HG02981 (cell line): ENCODE measurements around the gene NR3C1.
A peak's percentile ranks its signal among the peaks of the same experiment; 100 is the strongest.

Source experiments
- ATAC-seq: cut with Tn5 transposase; IDR thresholded peaks from one replicate; pipeline ENCODE4 v1.9.1; 2021; ENCODE audit warnings: mild to moderate bottlenecking, moderate library complexity; ENCODE audit not compliant: unreplicated experiment

The NR3C1 gene

GRCh38 chr5:143267186-143267585 lies 136.3 kb downstream of the NR3C1 start:
- ATAC-seq, result no peak

DNA sequence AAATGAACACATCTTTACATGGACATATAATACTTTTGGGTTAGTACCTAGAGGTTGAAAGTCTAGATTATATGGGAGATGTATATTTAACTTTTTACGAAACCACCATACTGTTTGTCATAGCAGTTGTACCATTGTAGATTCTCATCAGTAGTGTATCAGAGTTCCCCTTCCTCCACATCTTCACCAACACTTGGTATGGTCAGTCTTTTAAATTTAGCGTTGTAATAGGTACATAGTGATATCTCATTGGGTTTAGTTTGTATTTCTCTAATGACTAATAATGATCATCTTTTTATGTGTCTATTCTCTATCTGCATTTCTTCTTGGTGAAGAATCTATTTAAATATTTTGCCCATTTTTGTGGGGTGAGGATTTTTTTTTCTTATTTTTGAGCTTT lies 137.5 kb downstream of the NR3C1 start:
- no peak for ATAC-seq

- no peak for ATAC-seq
These were observed 140.1 kb downstream of the NR3C1 start for GRCh38 chr5:143263272-143263810.

GRCh38 chr5:143262393-143263174 lies 140.9 kb downstream of the NR3C1 start:
- peak; percentile 72 for ATAC-seq

- ATAC-seq, result no peak
These were observed 141.6 kb downstream of the NR3C1 start for GRCh38 chr5:143261748-143262392.

DNA sequence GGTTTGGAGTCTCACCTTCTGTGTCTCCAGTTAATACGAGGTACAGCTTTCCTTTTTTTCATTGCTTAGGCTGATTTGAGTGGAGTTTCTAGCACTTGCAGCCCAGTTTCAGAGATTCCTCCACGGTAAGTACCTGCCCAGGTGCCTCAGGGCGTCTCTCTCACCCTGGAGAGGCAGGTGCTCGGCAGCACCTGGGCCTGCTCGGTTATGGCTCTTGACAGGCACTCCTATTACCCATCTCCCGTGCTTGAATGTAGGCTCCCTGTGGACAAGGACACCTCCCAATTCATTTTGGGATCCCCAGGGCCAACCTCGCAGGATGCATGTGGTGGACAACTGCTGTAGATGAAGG lies 144.3 kb downstream of the NR3C1 start:
- no peak for ATAC-seq

DNA sequence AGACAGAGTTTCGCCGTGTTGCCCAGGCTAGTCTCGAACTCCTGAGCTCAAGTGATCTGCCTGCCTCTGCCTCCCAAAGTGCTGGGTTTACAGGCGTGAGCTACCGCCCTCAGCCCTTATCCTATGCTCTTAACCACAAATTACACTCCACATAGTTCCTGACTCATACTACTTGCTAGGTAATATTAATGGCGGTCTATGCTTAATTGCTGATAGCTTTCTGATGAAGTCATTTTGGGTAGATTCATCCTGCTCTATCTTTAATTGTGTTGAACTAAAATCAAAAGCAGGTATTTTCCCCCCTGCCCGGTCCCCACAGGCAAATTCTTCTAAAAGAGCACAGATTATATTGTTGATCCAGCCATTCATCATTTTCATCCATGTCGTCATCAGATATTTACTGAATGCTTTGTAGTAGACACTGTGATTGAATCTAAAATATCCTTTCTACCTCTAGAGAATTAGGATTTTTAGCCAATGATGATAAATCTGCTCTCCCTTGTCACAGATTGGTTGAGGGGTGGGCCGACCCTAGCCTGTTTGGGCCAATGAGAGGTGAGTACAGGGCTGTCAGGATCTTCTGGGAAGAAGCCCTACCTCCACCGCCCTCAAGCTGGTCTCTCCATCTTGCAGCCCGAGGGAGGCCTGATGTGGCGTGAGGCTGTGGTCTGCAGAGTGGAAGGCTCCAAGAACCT lies 144.8 kb downstream of the NR3C1 start:
- no peak for ATAC-seq

DNA sequence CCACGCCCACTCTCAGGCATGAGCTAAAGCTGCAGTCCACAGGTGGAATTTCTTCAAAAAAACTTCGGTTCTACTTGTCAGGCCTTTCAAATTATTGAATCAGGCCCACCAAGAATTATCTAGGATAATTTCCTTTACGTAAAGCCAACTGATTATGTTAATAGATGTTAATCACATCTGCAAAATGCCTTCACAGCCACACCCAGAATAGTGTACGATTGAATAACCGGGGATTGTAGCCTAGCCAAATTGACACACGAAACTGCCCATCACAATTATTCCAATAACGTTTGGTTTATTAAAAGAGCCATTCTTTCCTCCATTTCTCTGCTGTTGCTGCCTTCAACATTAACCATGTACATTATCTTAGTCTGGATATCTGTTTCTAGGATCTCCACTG lies 148.7 kb downstream of the NR3C1 start:
- ATAC-seq, result no peak

DNA sequence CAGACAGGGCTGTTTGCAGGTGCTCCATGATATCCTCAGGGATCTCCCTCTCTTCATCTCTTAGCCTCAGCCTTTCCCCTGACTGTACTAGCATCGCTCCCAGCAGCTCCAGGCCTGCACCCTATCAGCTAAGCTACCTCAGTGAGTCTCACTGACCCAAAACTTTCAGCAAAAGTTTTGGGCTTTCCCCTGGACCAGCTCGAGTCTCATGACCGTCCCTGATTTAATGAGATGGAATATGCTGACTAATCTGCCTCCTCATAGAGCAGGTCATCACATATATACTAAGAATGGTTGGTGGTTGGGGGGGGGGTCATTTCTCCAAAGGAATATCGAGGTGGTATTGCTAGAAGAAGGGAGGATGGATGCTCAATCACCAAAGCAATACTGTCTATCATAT lies 151.5 kb downstream of the NR3C1 start:
- no peak for ATAC-seq

DNA sequence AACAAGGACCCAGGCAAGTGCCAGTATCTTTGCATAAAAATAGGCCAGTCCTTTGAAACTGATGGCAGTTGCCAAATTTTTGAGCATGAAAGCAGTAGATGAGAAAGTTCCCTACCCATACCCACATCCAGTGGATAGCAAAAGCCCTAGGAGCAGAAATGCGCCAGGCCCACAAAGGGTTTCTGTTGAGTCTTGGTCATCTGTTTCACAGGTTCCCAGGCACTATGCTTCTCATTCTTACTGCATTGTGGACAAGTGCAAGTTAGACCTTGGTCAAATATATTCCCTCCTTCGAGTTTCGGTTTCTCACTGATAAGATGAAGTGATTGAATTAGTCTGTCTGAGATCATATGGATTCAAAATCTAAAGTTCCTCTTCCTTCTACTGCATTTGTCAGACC lies 152.3 kb downstream of the NR3C1 start:
- ATAC-seq, result peak; percentile 43

DNA sequence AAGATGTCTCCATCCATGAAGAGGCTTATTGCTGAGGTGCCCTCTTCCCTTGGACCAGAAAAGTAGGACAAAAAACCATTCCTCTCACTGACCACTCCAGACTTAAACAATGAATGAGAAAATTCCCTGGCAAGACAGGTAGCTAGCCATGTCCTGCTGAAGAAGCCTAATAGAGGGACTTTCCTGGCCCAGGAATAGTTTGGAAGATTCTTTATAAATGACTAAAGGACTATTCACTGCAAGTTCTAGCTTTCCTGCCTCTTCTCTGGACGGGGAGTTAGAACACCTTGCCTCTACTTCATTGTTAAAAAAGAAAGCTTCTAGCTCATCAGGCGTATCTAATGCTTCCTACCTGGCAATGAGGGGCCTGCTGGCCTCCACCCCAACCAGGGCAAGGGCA lies 153.6 kb downstream of the NR3C1 start:
- ATAC-seq, result no peak

DNA sequence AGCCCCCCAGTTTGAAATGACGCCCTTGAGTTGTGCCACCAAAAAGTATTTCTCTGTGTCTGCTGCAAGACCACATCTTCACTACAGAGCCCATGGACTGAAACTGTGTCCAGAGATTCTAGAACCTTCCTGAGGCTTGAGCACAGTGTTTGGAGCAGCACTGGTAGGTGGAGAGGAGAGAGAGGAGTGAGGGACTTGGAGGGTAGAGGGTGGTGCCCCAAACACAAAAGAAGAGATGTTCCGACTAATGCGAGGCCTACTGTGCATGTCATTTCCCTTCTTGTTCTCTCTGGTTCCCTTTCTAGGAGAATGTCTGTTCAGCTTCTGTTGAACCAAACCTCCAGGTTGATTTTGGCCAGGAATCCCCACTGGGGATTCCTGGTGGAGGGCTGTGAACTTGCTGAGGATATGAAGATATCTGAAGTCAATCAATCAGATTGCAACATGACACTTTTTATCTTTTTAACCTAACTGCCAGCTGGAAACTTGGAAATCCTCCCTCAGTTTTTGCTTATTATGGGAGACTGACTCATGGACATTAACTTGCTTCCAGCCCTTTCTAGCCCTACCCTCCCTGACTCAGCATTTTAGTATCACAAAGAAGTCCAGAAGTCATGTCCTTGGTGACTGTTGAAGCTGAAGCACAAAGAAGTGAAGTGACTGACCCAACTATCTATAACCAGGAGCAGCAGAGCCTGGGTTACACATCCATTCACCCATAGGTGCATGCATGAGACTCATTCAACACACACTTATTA lies 154.5 kb downstream of the NR3C1 start:
- no peak for ATAC-seq

DNA sequence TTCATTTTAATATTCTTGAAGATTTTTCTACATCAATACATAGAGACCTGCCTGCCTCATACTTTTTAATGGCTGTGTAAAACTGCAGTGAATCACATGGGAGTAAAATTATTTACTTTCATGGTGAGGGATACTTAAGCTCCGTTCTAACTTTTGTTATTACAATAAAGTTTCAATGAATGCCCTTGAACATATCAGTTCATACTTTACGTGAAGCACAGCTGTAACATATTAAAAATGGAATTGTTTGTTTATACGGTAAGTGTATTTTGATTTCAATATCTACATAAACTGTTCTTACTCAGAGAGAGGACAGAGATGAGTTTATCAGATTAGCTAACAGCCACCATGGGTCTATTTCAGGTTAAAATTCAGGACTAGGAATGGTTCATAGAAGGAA lies 155.1 kb downstream of the NR3C1 start:
- no peak for ATAC-seq

DNA sequence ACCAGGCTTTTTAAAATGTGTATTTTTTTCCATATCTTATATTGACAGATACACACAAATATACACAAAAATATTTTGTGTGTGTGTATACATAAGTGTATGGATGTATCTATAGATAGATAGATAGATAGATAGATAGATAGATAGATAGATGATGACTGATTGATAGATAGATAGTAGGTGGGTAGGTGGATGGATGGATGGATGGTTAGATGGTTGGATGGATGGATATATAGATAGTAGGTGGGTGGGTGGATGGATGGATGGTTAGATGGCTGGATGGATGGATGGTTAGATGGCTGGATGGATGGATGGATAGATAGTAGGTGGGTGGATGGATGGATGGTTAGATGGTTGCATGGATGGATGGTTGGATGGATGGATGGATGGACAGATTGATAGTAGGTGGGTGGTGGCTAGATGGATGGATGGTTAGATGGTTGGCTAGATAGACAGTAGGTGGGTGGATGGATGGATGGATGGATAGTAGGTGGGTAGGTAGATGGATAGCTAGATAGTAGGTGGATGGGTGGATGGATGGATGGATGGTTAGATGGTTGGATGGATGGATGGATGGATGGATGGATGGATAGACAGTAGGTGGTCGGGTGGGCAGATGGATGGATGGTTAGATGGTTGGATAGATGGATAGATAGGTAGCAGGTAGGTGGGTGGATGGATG lies 156.2 kb downstream of the NR3C1 start:
- no peak for ATAC-seq

GRCh38 chr5:143245929-143246561 lies 157.4 kb downstream of the NR3C1 start:
- ATAC-seq, result no peak

DNA sequence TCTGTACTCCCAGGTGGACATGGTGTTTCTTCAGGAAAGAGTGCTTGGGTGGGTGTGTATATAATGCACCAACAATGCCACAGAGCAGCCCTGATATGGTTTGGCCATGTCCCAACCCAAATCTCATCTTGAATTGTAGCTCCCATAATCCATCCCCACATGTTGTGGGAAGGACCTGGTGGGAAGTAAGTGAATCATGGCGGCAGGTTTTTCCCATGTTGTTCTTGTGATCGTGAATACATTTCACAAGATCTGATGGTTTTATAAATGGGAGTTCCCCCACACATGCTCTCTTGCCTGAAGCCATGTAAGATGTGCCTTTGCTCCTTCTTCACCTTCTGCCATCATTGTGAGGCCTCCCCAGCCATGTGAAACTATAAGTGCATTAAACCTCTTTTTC lies 158.5 kb downstream of the NR3C1 start:
- ATAC-seq, result no peak

DNA sequence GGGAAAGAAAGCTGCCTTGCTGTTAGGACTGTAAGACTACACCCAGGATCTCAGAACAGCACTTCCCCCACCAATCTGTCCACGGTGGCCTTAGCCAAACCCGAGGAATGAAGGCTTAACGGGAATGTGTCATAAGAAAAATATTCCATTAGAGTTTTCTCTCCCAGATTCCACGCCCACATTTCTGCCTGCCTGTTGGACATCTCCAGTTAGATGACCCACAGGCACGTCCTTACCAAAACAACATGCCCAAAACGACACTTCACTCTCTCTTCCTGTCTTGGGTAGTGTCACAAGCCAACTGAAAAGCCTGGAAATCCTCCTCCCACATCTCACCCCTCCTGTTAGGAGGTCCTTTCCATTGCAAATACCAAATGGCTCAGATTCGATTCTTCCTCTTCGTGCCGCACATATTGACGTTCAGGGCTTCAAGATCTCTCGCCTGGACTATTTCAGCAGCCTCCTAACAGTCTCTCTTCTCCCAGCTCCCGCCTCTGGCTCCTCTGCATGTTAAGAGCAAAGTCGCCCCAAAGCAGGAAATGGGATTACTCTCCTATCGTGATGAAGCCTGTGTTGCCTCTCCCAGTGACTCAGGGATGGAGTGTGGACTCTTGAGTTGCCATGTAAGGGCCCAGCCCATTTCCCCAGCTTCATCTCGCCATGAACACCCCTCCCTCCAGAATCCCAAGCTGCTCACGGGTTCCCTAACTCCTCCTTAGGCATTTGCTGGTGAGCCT lies 159.3 kb downstream of the NR3C1 start:
- no peak for ATAC-seq

DNA sequence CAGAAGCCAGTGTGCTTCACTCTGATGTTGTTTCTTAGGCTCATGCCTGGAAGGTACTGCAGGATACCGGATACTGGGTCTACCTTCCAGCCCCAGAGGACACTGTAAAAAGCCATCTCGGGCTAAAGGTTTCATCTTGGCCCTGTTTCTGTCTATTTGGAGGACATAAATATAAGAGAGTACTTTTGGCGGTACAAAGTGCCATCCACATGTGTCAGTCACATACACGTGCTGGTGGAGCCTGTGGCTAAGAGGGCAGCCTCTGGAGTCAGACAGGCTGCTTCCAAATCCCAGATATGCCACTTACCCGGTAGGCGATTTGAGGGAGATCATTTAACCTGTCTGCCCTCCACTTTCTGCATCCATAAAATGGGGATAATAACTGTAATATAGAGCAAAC lies 160.4 kb downstream of the NR3C1 start:
- ATAC-seq, result no peak

DNA sequence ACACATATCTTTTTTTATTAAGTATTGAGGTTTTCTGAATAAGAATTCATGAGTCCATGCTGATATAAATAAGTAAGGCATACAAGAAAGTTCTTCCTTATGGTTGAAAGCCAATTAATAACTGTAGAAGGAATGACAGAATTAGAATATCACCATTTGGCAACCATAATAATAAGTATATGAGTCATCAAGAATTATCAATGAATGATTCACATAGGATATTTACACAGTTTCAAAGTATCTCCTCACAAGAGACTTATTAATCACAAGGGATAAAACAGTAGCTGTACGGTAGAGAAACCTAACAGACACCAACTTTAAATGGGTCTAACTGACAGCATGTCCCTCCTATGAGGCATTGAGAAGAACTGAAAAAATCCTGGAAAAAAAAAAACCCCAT lies 161.6 kb downstream of the NR3C1 start:
- no peak for ATAC-seq
